Right renal pelvis (tissue), 4 donors: ENCODE results near the gene SLC25A34. TPM values are rescaled to one million over a fixed set of nuclear protein-coding genes. Genes with fewer than 3 reads are reported as not detected.

Experiments
- DNase-seq, 4 donors: peaks; one replicate each; pipeline ENCODE4 v3.0.0-alpha.2; 2013; ENCODE audit warnings: low read depth in 4 of 4, low spot score in 3 of 4, missing footprints in 1 of 4
- polyA plus RNA-seq, 4 donors: library from polyadenylated mRNA; unstranded; fragments of 120-200 nt; gene quantifications; one replicate each; pipeline ENCODE4 v1.2.1, GENCODE V29; 2013; ENCODE audit not compliant: insufficient read length in 4 of 4

The SLC25A34 gene
- polyA plus RNA-seq, 4 donors, result 2.2 to 3.1 (median 2.6) TPM

- no peak for DNase-seq
Observed at GRCh38 chr1:15748690-15749398, 12.8 kb downstream of the SLC25A34 start.

GRCh38 chr1:15749399-15750291 is 13.6 kb downstream of the SLC25A34 start:
- no peak for DNase-seq

GRCh38 chr1:15750924-15751323 is 14.9 kb downstream of the SLC25A34 start:
- no peak for DNase-seq

- DNase-seq, result no peak
Observed at GRCh38 chr1:15751717-15752116, 15.7 kb downstream of the SLC25A34 start.

- no peak for DNase-seq
Observed at GRCh38 chr1:15753776-15754175, 17.7 kb downstream of the SLC25A34 start.

GRCh38 chr1:15755021-15755645 is 19.1 kb downstream of the SLC25A34 start:
- DNase-seq, result no peak

GRCh38 chr1:15755646-15756040 is 19.6 kb downstream of the SLC25A34 start:
- DNase-seq, result no peak

GRCh38 chr1:15756143-15757015 is 20.3 kb downstream of the SLC25A34 start:
- DNase-seq, result no peak

- no peak for DNase-seq
Observed at GRCh38 chr1:15757016-15757543, 21.0 kb downstream of the SLC25A34 start.

- DNase-seq, result no peak
Observed at GRCh38 chr1:15757575-15758342, 21.7 kb downstream of the SLC25A34 start.

GRCh38 chr1:15758343-15758931 is 22.4 kb downstream of the SLC25A34 start, which contains the start of gene FBLIM1:
Gene FBLIM1 (plus strand): TSS chr1:15758795. CDS start chr1:15764984, 6,189 bp downstream.
- no peak for DNase-seq

- no peak for DNase-seq
Observed at GRCh38 chr1:15758953-15759661, 23.0 kb downstream of the SLC25A34 start.

- DNase-seq, result peak in 2 of 4 donors; percentile 69 to 70
Observed at GRCh38 chr1:15760520-15761211, 24.6 kb downstream of the SLC25A34 start.

GRCh38 chr1:15761366-15762128 is 25.5 kb downstream of the SLC25A34 start:
- no peak for DNase-seq

- DNase-seq, result no peak
Observed at GRCh38 chr1:15762546-15762945, 26.5 kb downstream of the SLC25A34 start.

GRCh38 chr1:15764269-15764764 is 28.3 kb downstream of the SLC25A34 start:
- no peak for DNase-seq

- no peak for DNase-seq
Observed at GRCh38 chr1:15764890-15765289, 28.8 kb downstream of the SLC25A34 start.
